Epithelial cell of proximal tubule (primary cell): ENCODE measurements around the gene GRB10. TPM values are rescaled to one million over a fixed set of nuclear protein-coding genes. Genes with fewer than 3 reads are reported as not detected.

Experiments
- DNase-seq: peaks from one replicate; pipeline ENCODE4 v3.0.0-alpha.2; 2011; ENCODE audit warnings: low read depth
- H3K4me3 ChIP-seq: 2 replicates; pipeline ENCODE4 v1.5.1; 2011; ENCODE audit warnings: low read depth, mild to moderate bottlenecking, low read length
- CTCF ChIP-seq: conservative IDR thresholded peaks from 2 replicates; pipeline ENCODE4 v1.5.1; 2012; ENCODE audit warnings: low read depth, mild to moderate bottlenecking, low read length
- total RNA-seq: library from RNA; depleted of rRNA; stranded (reverse); fragments of >200 nt; gene quantifications from 2 replicates; pipeline ENCODE4 v1.2.3, GENCODE V29; 2015

The GRB10 gene
- total RNA-seq, 1 donor from 2014 or later: 33.4 TPM

DNA sequence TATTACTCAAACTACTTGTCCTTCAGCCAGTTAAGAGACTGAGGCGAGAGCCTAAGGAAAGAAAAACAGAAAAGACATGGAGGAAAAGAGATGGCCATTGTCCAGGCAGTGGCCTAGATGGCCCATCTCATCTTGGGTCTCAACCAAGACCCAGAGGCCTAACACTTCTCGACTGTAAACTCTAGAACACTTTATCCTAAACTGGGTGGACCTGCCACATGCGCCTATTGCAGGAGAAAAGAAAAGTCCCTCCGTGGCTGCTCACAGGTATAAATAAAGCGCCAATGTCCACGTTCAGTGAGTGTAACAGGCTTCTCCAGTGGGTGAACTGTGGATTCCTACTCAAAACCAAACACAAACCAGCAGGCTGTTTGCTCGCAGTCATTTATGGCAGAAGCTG, 124.8 kb downstream of the GRB10 start:
- no peak overlapping the region for H3K4me3 ChIP-seq
- no peak for DNase-seq
- no peak for TF ChIP-seq CTCF

GRCh38 chr7:50657341-50657873, 125.3 kb downstream of the GRB10 start:
- no peak for TF ChIP-seq CTCF
- no peak for DNase-seq
- no peak overlapping the region for H3K4me3 ChIP-seq

- no peak for DNase-seq
- TF ChIP-seq CTCF: no peak
- no peak overlapping the region for H3K4me3 ChIP-seq
Observed at GRCh38 chr7:50656141-50656895, 126.4 kb downstream of the GRB10 start.

- TF ChIP-seq CTCF: no peak
- no peak for DNase-seq
- no peak overlapping the region for H3K4me3 ChIP-seq
Observed at GRCh38 chr7:50655490-50655889, 127.2 kb downstream of the GRB10 start.

DNA sequence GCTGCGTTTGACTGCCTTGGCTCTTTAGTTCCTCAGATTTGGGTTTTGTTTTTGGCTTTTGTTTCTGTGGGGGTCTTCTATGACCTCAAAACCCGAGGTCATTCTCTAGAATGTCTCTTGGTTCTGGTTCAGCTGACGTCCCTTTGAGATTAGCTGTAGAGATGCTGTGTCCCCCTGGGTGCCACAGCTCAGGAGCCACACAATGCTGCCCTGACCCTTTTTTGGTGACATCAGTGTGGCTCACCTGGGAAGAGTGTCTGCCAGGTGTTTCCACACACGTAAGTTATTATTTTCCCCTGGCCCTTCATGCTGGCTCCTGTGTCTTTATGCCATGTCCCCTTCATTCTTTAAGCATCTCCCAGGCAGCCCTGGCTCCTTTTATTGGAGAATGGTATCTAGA, 127.7 kb downstream of the GRB10 start:
- TF ChIP-seq CTCF: no peak
- H3K4me3 ChIP-seq: no peak overlapping the region
- no peak for DNase-seq

DNA sequence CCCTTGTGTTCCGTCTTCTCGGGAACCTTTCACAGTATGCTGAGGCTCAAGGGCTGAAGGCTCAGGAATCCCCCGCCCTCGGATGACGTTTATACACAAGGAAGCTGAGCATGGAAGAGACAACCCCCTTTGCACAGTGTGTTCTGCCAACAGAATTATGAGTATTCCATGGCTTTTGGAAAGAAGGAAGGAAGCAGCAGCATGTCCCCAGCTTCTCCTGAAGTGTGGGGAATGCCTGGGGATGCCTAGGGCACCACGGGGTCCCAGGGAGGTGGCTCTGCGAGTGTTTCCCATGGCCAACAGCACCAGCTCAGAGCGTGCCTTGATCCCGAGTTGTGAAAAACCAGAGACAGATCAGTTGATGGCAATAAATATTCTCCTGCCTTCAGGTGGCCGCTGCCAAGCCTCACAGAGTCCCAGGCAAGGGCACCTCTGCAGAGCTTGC, 128.7 kb downstream of the GRB10 start:
- TF ChIP-seq CTCF: no peak
- no peak for DNase-seq
- H3K4me3 ChIP-seq: no peak overlapping the region
